HepG2 (cell line): ENCODE results near the gene LIM2. TPM values are rescaled to one million over a fixed set of nuclear protein-coding genes. Genes with fewer than 3 reads are reported as not detected.

Experiments used
- ATF7 ChIP-seq, 2 experiments: fragments of 450-650 bp in 1 of 2; sonication (generic) in 1 of 2; formaldehyde crosslinking in 1 of 2; IDR thresholded peaks; 2 replicates each; pipeline versions ENCODE4 v1.4.0 to v1.6.1; 2016 to 2020; ENCODE audit warnings: antibody characterized with exemption in 1 of 2, mild to moderate bottlenecking in 1 of 2, missing genetic modification reagents in 1 of 2
- HIVEP1 ChIP-seq: sonication (generic); formaldehyde crosslinking; IDR thresholded peaks from 2 replicates; pipeline ENCODE4 v1.4.0; 2020; ENCODE audit warnings: mild to moderate bottlenecking, missing genetic modification reagents
- MAFK ChIP-seq, 2 experiments: IDR thresholded peaks in 1 of 2; conservative IDR thresholded peaks in 1 of 2; 2 replicates each; pipeline ENCODE4 v1.6.1; 2011; ENCODE audit warnings: improper control_type of control experiment in 2 of 2, low read length in 2 of 2
- PCBP1 ChIP-seq: fragments of 200-400 bp; formaldehyde crosslinking; IDR thresholded peaks from 2 replicates; pipeline ENCODE4 v1.6.1; 2017; ENCODE audit warnings: mild to moderate bottlenecking, low read depth, low read length, borderline replicate concordance
- RBAK ChIP-seq: sonication (generic); formaldehyde crosslinking; IDR thresholded peaks from 2 replicates; pipeline ENCODE4 v1.5.1; 2020; ENCODE audit warnings: mild to moderate bottlenecking, missing genetic modification reagents
- RBM39 ChIP-seq: fragments of 200-400 bp; formaldehyde crosslinking; IDR thresholded peaks from one replicate; pipeline ENCODE4 v1.6.1; 2018; ENCODE audit warnings: antibody characterized with exemption, mild to moderate bottlenecking, low read depth, low read length; ENCODE audit not compliant: poor library complexity, severe bottlenecking
- RFX1 ChIP-seq: fragments of 450-650 bp; IDR thresholded peaks from 2 replicates; pipeline ENCODE4 v1.6.1; 2017
- SOX6 ChIP-seq, 2 experiments: fragments of 450-650 bp in 1 of 2; sonication (generic) in 1 of 2; formaldehyde crosslinking in 1 of 2; IDR thresholded peaks; 2 replicates each; pipeline versions ENCODE4 v1.4.0 to v1.6.1; 2017 to 2020; ENCODE audit warnings: antibody characterized with exemption in 1 of 2, mild to moderate bottlenecking in 1 of 2, missing genetic modification reagents in 1 of 2
- THYN1 ChIP-seq: sonication (generic); formaldehyde crosslinking; IDR thresholded peaks from 2 replicates; pipeline ENCODE4 v1.8.1; 2023; ENCODE audit warnings: low read depth, mild to moderate bottlenecking, moderate library complexity, missing genetic modification reagents, borderline replicate concordance
- TOPORS ChIP-seq: sonication (generic); formaldehyde crosslinking; IDR thresholded peaks from 2 replicates; pipeline ENCODE4 v1.8.0; 2023; ENCODE audit warnings: mild to moderate bottlenecking, missing genetic modification reagents
- YY1 ChIP-seq: IDR thresholded peaks from 2 replicates; pipeline ENCODE4 v1.6.1; 2011; ENCODE audit warnings: low read length, low read depth, moderate library complexity, mild to moderate bottlenecking; ENCODE audit not compliant: insufficient read depth, insufficient replicate concordance
- ZC3H13 ChIP-seq: sonication (generic); formaldehyde crosslinking; IDR thresholded peaks from 2 replicates; pipeline ENCODE4 v1.8.1; 2023; ENCODE audit warnings: mild to moderate bottlenecking, missing genetic modification reagents, moderate library complexity
- ZFYVE20 ChIP-seq: sonication (generic); formaldehyde crosslinking; IDR thresholded peaks from 2 replicates; pipeline ENCODE4 v1.8.0; 2023; ENCODE audit warnings: low read depth, mild to moderate bottlenecking, moderate library complexity, missing genetic modification reagents, borderline replicate concordance
- ZKSCAN1 ChIP-seq: fragments of 150-350 bp; IDR thresholded peaks from 2 replicates; pipeline ENCODE4 v1.6.1; 2014; ENCODE audit warnings: low read length
- ZNF207 ChIP-seq: fragments of 450-650 bp; IDR thresholded peaks from 2 replicates; pipeline ENCODE4 v1.6.1; 2016; ENCODE audit warnings: antibody characterized with exemption, borderline replicate concordance
- ZNF251 ChIP-seq: sonication (generic); formaldehyde crosslinking; IDR thresholded peaks from 2 replicates; pipeline ENCODE4 v1.9.0; 2021; ENCODE audit warnings: mild to moderate bottlenecking, missing genetic modification reagents
- ZNF253 ChIP-seq: sonication (generic); formaldehyde crosslinking; IDR thresholded peaks from 2 replicates; pipeline ENCODE4 v1.8.0; 2022; ENCODE audit warnings: mild to moderate bottlenecking, missing genetic modification reagents, borderline replicate concordance
- ZNF33A ChIP-seq: sonication (generic); formaldehyde crosslinking; IDR thresholded peaks from 2 replicates; pipeline ENCODE4 v1.5.1; 2020; ENCODE audit warnings: missing genetic modification reagents, mild to moderate bottlenecking, moderate library complexity, borderline replicate concordance
- ZNF678 ChIP-seq: sonication (generic); formaldehyde crosslinking; IDR thresholded peaks from 2 replicates; pipeline ENCODE4 v1.4.0; 2020; ENCODE audit warnings: mild to moderate bottlenecking, missing genetic modification reagents
- ZNF761 ChIP-seq: sonication (generic); formaldehyde crosslinking; conservative IDR thresholded peaks from 2 replicates; pipeline ENCODE4 v1.4.0; 2020; ENCODE audit warnings: mild to moderate bottlenecking, missing genetic modification reagents
- ZNF816 ChIP-seq: sonication (generic); formaldehyde crosslinking; IDR thresholded peaks from 2 replicates; pipeline ENCODE4 v1.8.0; 2022; ENCODE audit warnings: missing genetic modification reagents, mild to moderate bottlenecking, borderline replicate concordance
- ZNF83 ChIP-seq: sonication (generic); formaldehyde crosslinking; IDR thresholded peaks from 2 replicates; pipeline ENCODE4 v1.4.0; 2020; ENCODE audit warnings: missing genetic modification reagents, mild to moderate bottlenecking, borderline replicate concordance
- polyA plus RNA-seq, 8 experiments: library from polyadenylated mRNA; depleted of rRNA in 3 of 8; stranded (reverse) in 7 of 8; unstranded in 1 of 8; fragments of >200 nt; fragmentation: Illumina TruSeq in 4 of 8; extraction: Trizol in 4 of 8; gene quantifications; 2 replicates each; pipeline versions ENCODE4 v1.2.1 to v1.2.3, GENCODE V29; 2011 to 2016; ENCODE audit warnings: low read depth in 4 of 8, missing spikeins in 1 of 8, mixed read lengths in 1 of 8; ENCODE audit not compliant: insufficient read depth in 1 of 8
- total RNA-seq, 5 experiments: library from RNA; depleted of rRNA; stranded (reverse); fragments of >200 nt; fragmentation: Illumina TruSeq; extraction: Trizol; gene quantifications; 2 replicates each; pipeline ENCODE4 v1.2.3, GENCODE V29; 2016; ENCODE audit warnings: low read depth in 1 of 5
- TF ChIP-seq, protein P1 (sequence below): sonication (generic); formaldehyde crosslinking; IDR thresholded peaks from 2 replicates; pipeline ENCODE4 v1.5.0; 2020; ENCODE audit warnings: mild to moderate bottlenecking, missing genetic modification reagents
- TF ChIP-seq, protein P2 (sequence below): sonication (generic); formaldehyde crosslinking; IDR thresholded peaks from 2 replicates; pipeline ENCODE4 v1.8.0; 2022; ENCODE audit warnings: low read depth, missing genetic modification reagents

Gene LIM2
- total and polyA plus RNA-seq, 2 of the 13 experiments (the other 11 are each of a cell fraction or from before 2014, with no cell fraction given), result 1.3 TPM; not detected in 1

DNA sequence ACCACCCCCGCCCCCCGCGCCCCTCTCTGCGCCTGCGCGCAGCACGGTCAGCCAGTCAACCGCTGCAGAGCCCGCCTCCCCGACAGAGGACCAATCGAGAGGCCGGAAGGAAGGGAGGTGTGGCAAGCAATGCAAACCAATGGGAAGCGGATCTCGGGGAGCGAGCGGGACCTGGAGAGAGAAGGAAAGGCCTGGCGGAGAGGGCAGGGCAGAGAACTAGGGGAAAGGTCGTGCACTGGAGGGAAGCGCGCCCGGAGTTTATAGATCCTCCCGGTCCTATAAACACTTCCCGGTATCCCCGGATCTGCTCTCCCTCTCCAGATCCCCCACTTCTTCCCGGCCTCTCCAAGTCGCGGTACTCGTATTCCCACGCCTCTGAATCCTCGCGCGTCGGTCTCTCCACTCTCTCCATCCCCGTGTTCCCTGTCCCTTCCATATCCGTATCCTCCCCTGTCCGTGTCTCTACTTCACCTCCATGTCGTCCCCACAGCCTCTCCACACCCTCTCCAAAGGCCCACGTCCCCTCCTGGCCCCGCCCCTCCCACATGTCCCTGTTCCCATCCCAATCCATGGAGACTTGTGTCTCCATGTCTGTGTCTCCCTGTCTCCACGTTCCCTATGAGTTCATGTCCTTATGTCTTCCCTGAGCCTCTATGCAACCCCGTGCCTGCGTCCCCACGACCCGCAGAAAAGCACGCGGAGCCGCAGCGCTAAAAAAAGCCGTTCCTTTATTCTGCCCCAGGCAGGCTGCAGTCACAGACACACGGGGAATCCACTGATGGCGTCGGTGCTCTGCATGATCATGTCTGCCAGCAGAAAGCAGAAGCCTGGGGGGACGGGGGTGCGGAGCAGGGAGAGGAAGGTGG lies 21.2 kb downstream of the LIM2 start (continued):
- TF ChIP-seq ZNF33A (CRISPR knock-in tag) (no peak), YY1 (no peak), ZKSCAN1 (no peak), PCBP1 (no peak), ZNF207 (no peak), ZNF761 (CRISPR knock-in tag) (no peak; the same call in 1 of the 2 replicates), RFX1 (no peak), ZFYVE20 (CRISPR knock-in tag) (0 out of 2 replicates have a peak, but pooled peaks have one; percentile 26), RBAK (CRISPR knock-in tag) (no peak), MAFK (conservative IDR thresholded peaks at IDR 0.05 in 1 of 2, IDR thresholded peaks at IDR 0.05 in 1 of 2; ENCODE audit: low read length in 2 of 2) (no peak), ZNF816 (CRISPR knock-in tag) (peak; percentile 4; the same call in 1 of the 2 replicates), HIVEP1 (CRISPR knock-in tag) (no peak; the same call in 1 of the 2 replicates), SOX6 (IDR thresholded peaks at IDR 0.05) (no peak), SOX6 (CRISPR knock-in tag; IDR thresholded peaks at IDR 0.05) (peak; percentile 54), ZNF678 (no peak), ZNF251 (CRISPR knock-in tag) (no peak), TOPORS (CRISPR knock-in tag) (no peak; the same call in none of the 2 replicates), ATF7 (IDR thresholded peaks at IDR 0.05) (no peak), ATF7 (CRISPR knock-in tag; IDR thresholded peaks at IDR 0.05) (no peak), THYN1 (CRISPR knock-in tag) (no peak), ZNF83 (CRISPR knock-in tag) (no peak), RBM39 (no peak), ZC3H13 (0 out of 2 replicates have a peak, but pooled peaks have one; percentile 63), ZNF253 (CRISPR knock-in tag) (no peak)
- TF ChIP-seq, protein P1, sequence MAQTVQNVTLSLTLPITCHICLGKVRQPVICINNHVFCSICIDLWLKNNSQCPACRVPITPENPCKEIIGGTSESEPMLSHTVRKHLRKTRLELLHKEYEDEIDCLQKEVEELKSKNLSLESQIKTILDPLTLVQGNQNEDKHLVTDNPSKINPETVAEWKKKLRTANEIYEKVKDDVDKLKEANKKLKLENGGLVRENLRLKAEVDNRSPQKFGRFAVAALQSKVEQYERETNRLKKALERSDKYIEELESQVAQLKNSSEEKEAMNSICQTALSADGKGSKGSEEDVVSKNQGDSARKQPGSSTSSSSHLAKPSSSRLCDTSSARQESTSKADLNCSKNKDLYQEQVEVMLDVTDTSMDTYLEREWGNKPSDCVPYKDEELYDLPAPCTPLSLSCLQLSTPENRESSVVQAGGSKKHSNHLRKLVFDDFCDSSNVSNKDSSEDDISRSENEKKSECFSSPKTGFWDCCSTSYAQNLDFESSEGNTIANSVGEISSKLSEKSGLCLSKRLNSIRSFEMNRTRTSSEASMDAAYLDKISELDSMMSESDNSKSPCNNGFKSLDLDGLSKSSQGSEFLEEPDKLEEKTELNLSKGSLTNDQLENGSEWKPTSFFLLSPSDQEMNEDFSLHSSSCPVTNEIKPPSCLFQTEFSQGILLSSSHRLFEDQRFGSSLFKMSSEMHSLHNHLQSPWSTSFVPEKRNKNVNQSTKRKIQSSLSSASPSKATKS (CRISPR knock-in tag), result no peak
- TF ChIP-seq, protein P2, sequence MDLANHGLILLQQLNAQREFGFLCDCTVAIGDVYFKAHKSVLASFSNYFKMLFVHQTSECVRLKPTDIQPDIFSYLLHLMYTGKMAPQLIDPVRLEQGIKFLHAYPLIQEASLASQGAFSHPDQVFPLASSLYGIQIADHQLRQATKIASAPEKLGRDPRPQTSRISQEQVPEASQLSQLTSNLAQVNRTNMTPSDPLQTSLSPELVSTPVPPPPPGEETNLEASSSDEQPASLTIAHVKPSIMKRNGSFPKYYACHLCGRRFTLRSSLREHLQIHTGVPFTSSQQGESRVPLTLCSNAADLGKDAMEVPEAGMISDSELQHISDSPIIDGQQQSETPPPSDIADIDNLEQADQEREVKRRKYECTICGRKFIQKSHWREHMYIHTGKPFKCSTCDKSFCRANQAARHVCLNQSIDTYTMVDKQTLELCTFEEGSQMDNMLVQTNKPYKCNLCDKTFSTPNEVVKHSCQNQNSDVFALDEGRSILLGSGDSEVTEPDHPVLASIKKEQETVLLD (CRISPR knock-in tag), result no peak
